GM18502 (cell line): ENCODE data around the gene THAP6.
A peak's percentile ranks its signal among the peaks of the same experiment; 100 is the strongest.
"Not testable (repeated sequence)": the region's sequence is repeated elsewhere in the genome, so short reads cannot be mapped to it uniquely, and the experiment has no call there.

ENCODE experiments used
- ATAC-seq: cut with Tn5 transposase; IDR thresholded peaks from one replicate; pipeline ENCODE4 v1.9.1; 2021; ENCODE audit warnings: mild to moderate bottlenecking; ENCODE audit not compliant: unreplicated experiment, poor library complexity

THAP6 gene

GRCh38 chr4:75519452-75519851 lies 5.2 kb downstream of the THAP6 start:
- not testable (repeated sequence) for ATAC-seq

- ATAC-seq: no peak
These were observed 10.8 kb downstream of the THAP6 start for GRCh38 chr4:75525086-75525485.

GRCh38 chr4:75525910-75526309 lies 11.6 kb downstream of the THAP6 start:
- ATAC-seq: no peak

GRCh38 chr4:75527482-75527881 lies 13.2 kb downstream of the THAP6 start:
- no peak for ATAC-seq

GRCh38 chr4:75530556-75531322 lies 16.5 kb downstream of the THAP6 start:
- ATAC-seq: no peak

- not testable (repeated sequence) for ATAC-seq
These were observed 17.4 kb downstream of the THAP6 start for GRCh38 chr4:75531536-75532143.

- not testable (repeated sequence) for ATAC-seq
These were observed 19.1 kb downstream of the THAP6 start for GRCh38 chr4:75533339-75533887.

- ATAC-seq: not testable (repeated sequence)
These were observed 19.7 kb downstream of the THAP6 start for GRCh38 chr4:75533926-75534325.

GRCh38 chr4:75537308-75537707 lies 23.0 kb downstream of the THAP6 start:
- not testable (repeated sequence) for ATAC-seq

- no peak for ATAC-seq
These were observed 28.6 kb downstream of the THAP6 start for GRCh38 chr4:75542824-75543223.

GRCh38 chr4:75544220-75544619 lies 29.9 kb downstream of the THAP6 start:
- ATAC-seq: not testable (repeated sequence)

GRCh38 chr4:75544870-75545269 lies 30.6 kb downstream of the THAP6 start:
- ATAC-seq: no peak

- no peak for ATAC-seq
These were observed 31.3 kb downstream of the THAP6 start for GRCh38 chr4:75545526-75545925.

- no peak for ATAC-seq
These were observed 33.5 kb downstream of the THAP6 start for GRCh38 chr4:75547647-75548387.

- ATAC-seq: no peak
These were observed 34.7 kb downstream of the THAP6 start for GRCh38 chr4:75549019-75549418.

GRCh38 chr4:75552452-75552851 lies 38.2 kb downstream of the THAP6 start:
- no peak for ATAC-seq

GRCh38 chr4:75555294-75556164 lies 41.3 kb downstream of the THAP6 start, which contains the start of gene ODAPH:
ODAPH (plus strand) TSS chr4:75556066; CDS start chr4:75556083, 17 bp downstream.
- ATAC-seq: peak; percentile 97

GRCh38 chr4:75557696-75558095 lies 43.4 kb downstream of the THAP6 start:
- no peak for ATAC-seq

- ATAC-seq: no peak
These were observed 47.5 kb downstream of the THAP6 start for GRCh38 chr4:75561789-75562188.

GRCh38 chr4:75564023-75564422 lies 49.8 kb downstream of the THAP6 start:
- ATAC-seq: no peak
